Loucy (cell line): ENCODE results near the gene CACNA1S.

ENCODE experiments used
- H2AFZ ChIP-seq: fragments of 200-600 bp; sonication (generic); 2 replicates; pipeline ENCODE4 v1.6.0; 2016; ENCODE audit warnings: antibody characterized with exemption, mild to moderate bottlenecking, low read length, moderate library complexity
- H3F3A ChIP-seq: fragments of 200-600 bp; 2 replicates; pipeline ENCODE4 v1.6.0; 2016; ENCODE audit warnings: antibody characterized with exemption, low read depth, mild to moderate bottlenecking
- H3K27me3 ChIP-seq: fragments of 200-600 bp; sonication (generic); 2 replicates; pipeline ENCODE4 v1.6.1; 2014; ENCODE audit warnings: low read length, mild to moderate bottlenecking; ENCODE audit not compliant: insufficient read depth, poor library complexity, severe bottlenecking
- H3K36me3 ChIP-seq: fragments of 200-600 bp; sonication (generic); 2 replicates; pipeline ENCODE4 v1.6.1; 2016; ENCODE audit warnings: low read length; ENCODE audit not compliant: insufficient read depth
- H3K4me1 ChIP-seq: fragments of 200-600 bp; sonication (generic); 2 replicates; pipeline ENCODE4 v1.5.1; 2014; ENCODE audit warnings: low read length, mild to moderate bottlenecking; ENCODE audit not compliant: insufficient read depth, poor library complexity, severe bottlenecking
- H3K4me2 ChIP-seq: fragments of 200-600 bp; sonication (generic); 2 replicates; pipeline ENCODE4 v1.6.0; 2014; ENCODE audit warnings: antibody characterized with exemption, low read length, low read depth, mild to moderate bottlenecking; ENCODE audit not compliant: poor library complexity, severe bottlenecking
- H3K4me3 ChIP-seq: fragments of 200-600 bp; sonication (generic); 2 replicates; pipeline ENCODE4 v1.5.1; 2014; ENCODE audit warnings: low read length, mild to moderate bottlenecking, mixed read lengths; ENCODE audit not compliant: poor library complexity, severe bottlenecking
- H3K79me2 ChIP-seq: fragments of 200-600 bp; sonication (generic); 2 replicates; pipeline ENCODE4 v1.6.1; 2014; ENCODE audit warnings: low read length; ENCODE audit not compliant: insufficient read depth
- H3K9ac ChIP-seq: fragments of 200-600 bp; sonication (generic); 2 replicates; pipeline ENCODE4 v1.6.0; 2014; ENCODE audit warnings: mild to moderate bottlenecking, low read depth, low read length, moderate library complexity; ENCODE audit not compliant: poor library complexity, severe bottlenecking
- H3K9me2 ChIP-seq: fragments of 200-600 bp; sonication (generic); replicated peaks from 2 replicates; pipeline ENCODE4 v1.6.1; 2016; ENCODE audit warnings: low read depth, low read length, mixed read lengths
- H3K9me3 ChIP-seq: fragments of 200-600 bp; sonication (generic); 2 replicates; pipeline ENCODE4 v1.6.1; 2014; ENCODE audit warnings: mild to moderate bottlenecking, antibody characterized with exemption, low read length, low read depth; ENCODE audit not compliant: insufficient read depth
- H4K20me1 ChIP-seq: fragments of 200-600 bp; sonication (generic); 2 replicates; pipeline ENCODE4 v1.6.0; 2014; ENCODE audit warnings: antibody characterized with exemption, low read length, mild to moderate bottlenecking; ENCODE audit not compliant: insufficient read depth, poor library complexity, severe bottlenecking
- CTCF ChIP-seq: fragments of 200-600 bp; sonication (generic); conservative IDR thresholded peaks from 2 replicates; pipeline ENCODE4 v1.5.1; 2014; ENCODE audit warnings: mild to moderate bottlenecking, antibody characterized with exemption, low read length
- EZH2phosphoT487 ChIP-seq: fragments of 200-600 bp; IDR thresholded peaks from 2 replicates; pipeline ENCODE4 v1.6.1; 2018; ENCODE audit warnings: antibody characterized with exemption, mild to moderate bottlenecking, moderate library complexity, borderline replicate concordance

CACNA1S gene

DNA sequence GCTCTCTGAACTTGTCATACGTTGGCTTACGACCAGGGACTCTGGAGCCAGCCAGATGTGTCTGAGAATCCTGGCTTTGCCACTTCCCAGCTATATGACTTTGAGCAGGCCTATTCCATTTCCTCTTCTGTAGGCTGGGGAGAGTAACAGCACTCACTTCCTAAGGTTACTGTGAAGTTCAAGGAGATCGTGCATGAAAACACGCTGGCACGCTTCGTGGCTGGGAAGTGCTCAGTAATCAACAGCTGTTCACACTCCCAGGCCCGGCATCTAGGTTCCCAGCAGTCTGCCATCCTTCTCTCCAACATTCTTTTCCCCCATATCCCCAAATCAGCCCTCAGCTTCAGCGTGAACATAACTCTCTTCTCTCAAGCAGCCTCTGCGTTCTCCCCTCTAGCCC, 12.8 kb upstream of the CACNA1S start:
- Histone ChIP-seq H3K4me1 (peaks cover 4% of the 10 kb centered on the region), H3K36me3 (no peaks in the 10 kb centered on the region), H3F3A (no peaks in the 10 kb centered on the region), H3K79me2 (no peaks in the 10 kb centered on the region), H3K4me2 (no peak overlapping the region), H3K27me3 (no peaks in the 10 kb centered on the region), H3K9ac (no peak overlapping the region), H3K9me3 (no peaks in the 10 kb centered on the region), H3K4me3 (no peak overlapping the region), H2AFZ (no peak overlapping the region), H3K9me2 (no peaks in the 10 kb centered on the region), H4K20me1 (no peaks in the 10 kb centered on the region)
- TF ChIP-seq CTCF (no peak), EZH2phosphoT487 (no peak)

DNA sequence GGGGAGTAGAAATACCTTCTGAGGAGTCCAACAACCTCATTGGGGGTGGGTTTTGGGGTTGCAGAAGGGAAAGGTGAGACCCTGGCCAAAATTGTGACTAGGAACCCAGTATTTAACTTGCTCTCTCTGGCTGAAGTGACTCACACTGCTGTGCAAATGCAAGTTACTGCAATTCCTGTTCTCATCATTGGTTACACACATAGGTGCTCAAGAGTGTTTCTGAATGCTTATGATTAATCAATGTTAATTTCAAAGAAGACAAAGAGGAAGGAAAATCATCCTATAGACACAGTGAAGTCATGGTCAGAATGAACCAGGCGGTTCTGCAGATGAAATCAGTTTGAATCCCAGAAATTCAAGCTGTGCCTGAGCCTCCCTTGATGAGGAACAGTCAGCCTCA, 11.6 kb upstream of the CACNA1S start:
- Histone ChIP-seq H3K4me2 (no peak overlapping the region), H3K4me1 (peaks cover 11% of the 10 kb centered on the region), H3K27me3 (no peaks in the 10 kb centered on the region), H3K4me3 (no peak overlapping the region), H3K79me2 (no peaks in the 10 kb centered on the region), H3K9ac (no peak overlapping the region), H3F3A (no peaks in the 10 kb centered on the region), H2AFZ (no peak overlapping the region), H3K9me2 (no peaks in the 10 kb centered on the region), H3K9me3 (no peaks in the 10 kb centered on the region), H4K20me1 (no peaks in the 10 kb centered on the region), H3K36me3 (no peaks in the 10 kb centered on the region)
- no peak for TF ChIP-seq CTCF
- no peak for TF ChIP-seq EZH2phosphoT487

DNA sequence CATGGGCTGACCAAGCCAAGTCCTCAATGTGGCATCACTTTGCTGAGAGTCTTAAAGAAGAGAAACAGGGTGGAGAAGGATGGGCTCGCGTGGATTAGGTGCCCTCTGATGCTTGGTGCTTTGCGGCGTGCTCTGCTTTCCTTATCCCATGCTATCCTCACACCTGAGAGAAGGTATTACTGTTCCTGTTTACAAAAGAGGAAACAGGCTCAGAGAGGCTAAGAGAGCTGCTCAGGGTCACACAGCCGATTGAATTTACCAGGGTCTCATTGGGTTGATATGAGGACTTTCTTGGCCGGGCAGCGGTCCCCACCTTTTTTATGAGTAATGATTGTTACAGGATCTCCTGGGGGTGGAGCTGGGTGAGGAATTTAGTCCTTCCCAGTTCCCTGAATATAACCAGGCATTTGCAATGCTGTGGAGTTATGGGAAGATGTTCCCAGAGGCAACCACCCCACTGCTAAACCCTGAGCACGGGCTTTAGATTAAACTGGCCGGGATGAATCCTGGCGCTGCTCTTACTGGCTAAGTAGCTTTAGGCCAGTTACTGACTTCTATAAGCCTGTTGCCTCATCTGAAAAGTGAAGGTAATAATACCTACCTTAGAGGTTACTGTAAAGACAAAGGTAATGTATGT, 10.2 kb upstream of the CACNA1S start:
- Histone ChIP-seq H3K9ac (no peak overlapping the region), H4K20me1 (no peaks in the 10 kb centered on the region), H3K9me3 (no peaks in the 10 kb centered on the region), H3K9me2 (no peaks in the 10 kb centered on the region), H2AFZ (no peak overlapping the region), H3F3A (no peaks in the 10 kb centered on the region), H3K4me3 (no peak overlapping the region), H3K4me2 (no peak overlapping the region), H3K79me2 (no peaks in the 10 kb centered on the region), H3K36me3 (no peaks in the 10 kb centered on the region), H3K4me1 (peaks cover 11% of the 10 kb centered on the region), H3K27me3 (no peaks in the 10 kb centered on the region)
- TF ChIP-seq EZH2phosphoT487 = no peak
- no peak for TF ChIP-seq CTCF
